ENCODE results near the gene C6orf118.

Gene C6orf118

GRCh38 chr6:165266621-165267020 lies 42.8 kb downstream of the C6orf118 start:
- Histone ChIP-seq H3K27ac (no peak overlapping the region), H3K9me3 (no peaks in the 10 kb centered on the region), H3K36me3 (no peaks in the 10 kb centered on the region), H3K4me1 (no peaks in the 10 kb centered on the region), H3K4me3 (no peak overlapping the region), H3K27me3 (no peaks in the 10 kb centered on the region)
- intact Hi-C loops (cut with DNase I; ENCODE audit: low total_unique reads): no loop called here
- no peak for TF ChIP-seq CTCF (IDR thresholded peaks at IDR 0.05)
- no peak for DNase-seq

GRCh38 chr6:165266191-165266590 lies 43.2 kb downstream of the C6orf118 start:
- intact Hi-C loops (cut with DNase I; ENCODE audit: low total_unique reads): no loop called here
- H3K4me1 ChIP-seq: no peaks in the 10 kb centered on the region
- DNase-seq: no peak

GRCh38 chr6:165260462-165260861 lies 48.9 kb downstream of the C6orf118 start:
- H3K4me3 ChIP-seq: no peak overlapping the region
- H3K4me1 ChIP-seq: no peaks in the 10 kb centered on the region
- H3K9me3 ChIP-seq: peaks cover 0 to 16% (median 15%) of the 10 kb centered on the region in 3 donors
- H3K27me3 ChIP-seq: no peaks in the 10 kb centered on the region
- TF ChIP-seq CTCF (IDR thresholded peaks at IDR 0.05): no peak
- intact Hi-C loops (cut with DNase I; ENCODE audit: low total_unique reads): no loop called here
- no peak overlapping the region for H3K27ac ChIP-seq
- DNase-seq: no peak
- no peaks in the 10 kb centered on the region for H3K36me3 ChIP-seq

More at GRCh38 chr6:165266191-165266590, 43.2 kb downstream of the C6orf118 start:
- Histone ChIP-seq H3K9me3 (no peaks in the 10 kb centered on the region), H3K36me3 (no peaks in the 10 kb centered on the region), H3K4me3 (no peak overlapping the region), H3K27ac (no peak overlapping the region), H3K27me3 (no peaks in the 10 kb centered on the region)
- no peak for TF ChIP-seq CTCF (IDR thresholded peaks at IDR 0.05)

GRCh38 chr6:165249808-165250207 lies 59.6 kb downstream of the C6orf118 start:
- H3K27ac ChIP-seq: no peak overlapping the region

GRCh38 chr6:165245701-165246100 lies 63.7 kb downstream of the C6orf118 start:
- intact Hi-C loops (cut with DNase I; ENCODE audit: low total_unique reads): no loop called here
- no peak for DNase-seq
- Histone ChIP-seq H3K27me3 (no peaks in the 10 kb centered on the region), H3K9me3 (no peaks in the 10 kb centered on the region), H3K4me1 (no peaks in the 10 kb centered on the region), H3K27ac (no peak overlapping the region), H3K36me3 (no peaks in the 10 kb centered on the region), H3K4me3 (no peak overlapping the region)
- TF ChIP-seq CTCF (IDR thresholded peaks at IDR 0.05): no peak

More at GRCh38 chr6:165249808-165250207, 59.6 kb downstream of the C6orf118 start:
- no peak for DNase-seq
- TF ChIP-seq CTCF (IDR thresholded peaks at IDR 0.05): no peak
- Histone ChIP-seq H3K9me3 (no peaks in the 10 kb centered on the region), H3K27me3 (no peaks in the 10 kb centered on the region), H3K4me3 (no peak overlapping the region), H3K36me3 (no peaks in the 10 kb centered on the region), H3K4me1 (no peaks in the 10 kb centered on the region)
- intact Hi-C loops (cut with DNase I; ENCODE audit: low total_unique reads): no loop called here

- TF ChIP-seq CTCF (IDR thresholded peaks at IDR 0.05): no peak
- Histone ChIP-seq H3K27ac (no peak overlapping the region), H3K4me3 (no peak overlapping the region), H3K36me3 (no peaks in the 10 kb centered on the region), H3K9me3 (no peaks in the 10 kb centered on the region), H3K4me1 (no peaks in the 10 kb centered on the region), H3K27me3 (no peaks in the 10 kb centered on the region)
- intact Hi-C loops (cut with DNase I; ENCODE audit: low total_unique reads): no loop called here
- DNase-seq: no peak
These were observed 64.1 kb downstream of the C6orf118 start for GRCh38 chr6:165245287-165245686.

All from tibial artery (tissue), 4 donors.